Endothelial cell (in vitro differentiated cells): ENCODE results near the gene HELZ. TPM values are rescaled to one million over a fixed set of nuclear protein-coding genes. Genes with fewer than 3 reads are reported as not detected.

ENCODE experiments used
- DNase-seq: peaks from one replicate; pipeline ENCODE4 v3.0.0; 2021; ENCODE audit warnings: low spot score
- H3K27ac Mint-ChIP-seq: one replicate; pipeline ENCODE4 v1.8.0; 2021; ENCODE audit warnings: mixed read lengths, inconsistent platforms; ENCODE audit not compliant: unreplicated experiment
- H3K27me3 Mint-ChIP-seq: one replicate; pipeline ENCODE4 v1.8.0; 2021; ENCODE audit warnings: mild to moderate bottlenecking, moderate library complexity, mixed read lengths, inconsistent platforms; ENCODE audit not compliant: unreplicated experiment
- H3K36me3 Mint-ChIP-seq: one replicate; pipeline ENCODE4 v1.8.0; 2021; ENCODE audit warnings: mild to moderate bottlenecking, low read depth, mixed read lengths, inconsistent platforms; ENCODE audit not compliant: unreplicated experiment
- H3K4me1 Mint-ChIP-seq: one replicate; pipeline ENCODE4 v1.8.0; 2021; ENCODE audit warnings: mild to moderate bottlenecking, mixed read lengths, inconsistent platforms; ENCODE audit not compliant: unreplicated experiment
- H3K4me3 Mint-ChIP-seq: one replicate; pipeline ENCODE4 v1.8.0; 2021; ENCODE audit warnings: mild to moderate bottlenecking, mixed read lengths, inconsistent platforms; ENCODE audit not compliant: unreplicated experiment
- H3K9me3 Mint-ChIP-seq: one replicate; pipeline ENCODE4 v1.8.0; 2021; ENCODE audit warnings: mixed read lengths, inconsistent platforms; ENCODE audit not compliant: unreplicated experiment
- total RNA-seq: library from RNA; stranded (reverse); fragmentation: NEBNext Ultra II Directional; extraction: Animal tissue kit (Norgen Biotek cat#: 25700); gene quantifications from one replicate; pipeline ENCODE4 v1.2.1, GENCODE V29; 2021; ENCODE audit not compliant: unreplicated experiment
- TF ChIP-seq, protein P1 (sequence below): fragments of 200-600 bp; sonication (generic); IDR thresholded peaks from one replicate; pipeline ENCODE4 v1.5.0; 2021; ENCODE audit warnings: antibody characterized with exemption; ENCODE audit not compliant: unreplicated experiment

HELZ gene
- total RNA-seq, 1 donor from 2014 or later: 57.0 TPM

DNA sequence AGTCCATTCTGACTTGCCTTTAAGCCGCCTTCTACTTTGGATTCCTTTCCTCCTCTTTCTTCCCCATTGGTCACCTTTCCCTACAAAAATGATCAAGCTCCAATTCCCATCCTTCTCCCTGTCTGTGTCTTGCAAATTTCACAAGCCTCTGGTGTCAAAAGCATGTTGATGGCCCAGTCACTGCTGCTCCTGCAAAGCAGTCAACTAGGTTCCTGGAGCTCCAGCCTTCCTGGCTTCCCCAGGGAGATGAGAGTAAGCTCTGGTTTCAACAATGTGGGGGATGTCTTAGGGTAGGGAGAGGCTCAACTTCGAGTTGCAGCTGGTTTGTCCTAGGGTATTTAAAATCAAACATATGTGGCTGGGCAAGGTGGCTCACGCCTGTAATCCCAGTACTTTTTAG is 36.1 kb upstream of the HELZ start:
- Mint-ChIP-seq H3K27ac (no peak overlapping the region), H3K4me3 (no peak overlapping the region), H3K36me3 (no peaks in the 10 kb centered on the region), H3K9me3 (no peaks in the 10 kb centered on the region), H3K4me1 (no peaks in the 10 kb centered on the region), H3K27me3 (no peaks in the 10 kb centered on the region)
- no peak for DNase-seq
- TF ChIP-seq, protein P1, sequence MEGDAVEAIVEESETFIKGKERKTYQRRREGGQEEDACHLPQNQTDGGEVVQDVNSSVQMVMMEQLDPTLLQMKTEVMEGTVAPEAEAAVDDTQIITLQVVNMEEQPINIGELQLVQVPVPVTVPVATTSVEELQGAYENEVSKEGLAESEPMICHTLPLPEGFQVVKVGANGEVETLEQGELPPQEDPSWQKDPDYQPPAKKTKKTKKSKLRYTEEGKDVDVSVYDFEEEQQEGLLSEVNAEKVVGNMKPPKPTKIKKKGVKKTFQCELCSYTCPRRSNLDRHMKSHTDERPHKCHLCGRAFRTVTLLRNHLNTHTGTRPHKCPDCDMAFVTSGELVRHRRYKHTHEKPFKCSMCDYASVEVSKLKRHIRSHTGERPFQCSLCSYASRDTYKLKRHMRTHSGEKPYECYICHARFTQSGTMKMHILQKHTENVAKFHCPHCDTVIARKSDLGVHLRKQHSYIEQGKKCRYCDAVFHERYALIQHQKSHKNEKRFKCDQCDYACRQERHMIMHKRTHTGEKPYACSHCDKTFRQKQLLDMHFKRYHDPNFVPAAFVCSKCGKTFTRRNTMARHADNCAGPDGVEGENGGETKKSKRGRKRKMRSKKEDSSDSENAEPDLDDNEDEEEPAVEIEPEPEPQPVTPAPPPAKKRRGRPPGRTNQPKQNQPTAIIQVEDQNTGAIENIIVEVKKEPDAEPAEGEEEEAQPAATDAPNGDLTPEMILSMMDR: no peak

DNA sequence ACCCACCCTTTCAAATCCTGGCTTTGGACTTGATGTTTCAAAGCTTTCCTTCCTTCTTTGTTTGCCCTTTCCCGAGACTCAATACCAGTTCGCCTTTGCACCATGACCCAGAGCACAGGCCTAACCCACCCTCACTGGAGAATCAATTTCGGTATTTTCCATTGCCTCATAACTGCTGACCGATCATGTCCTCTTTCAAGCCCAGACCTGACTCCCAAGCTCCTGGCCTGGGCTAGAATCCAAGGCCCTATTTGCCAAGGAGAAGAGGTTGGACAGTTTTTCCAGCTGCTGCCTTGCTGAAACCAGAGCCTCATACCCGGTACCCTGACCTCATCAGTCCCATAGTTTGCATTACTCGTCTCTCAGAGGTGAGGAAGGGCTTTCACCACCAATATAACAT is 35.3 kb upstream of the HELZ start:
- TF ChIP-seq, protein P1: no peak
- Mint-ChIP-seq H3K27ac (no peak overlapping the region), H3K36me3 (no peaks in the 10 kb centered on the region), H3K27me3 (no peaks in the 10 kb centered on the region), H3K4me3 (no peak overlapping the region), H3K9me3 (no peaks in the 10 kb centered on the region), H3K4me1 (no peaks in the 10 kb centered on the region)
- no peak for DNase-seq

DNA sequence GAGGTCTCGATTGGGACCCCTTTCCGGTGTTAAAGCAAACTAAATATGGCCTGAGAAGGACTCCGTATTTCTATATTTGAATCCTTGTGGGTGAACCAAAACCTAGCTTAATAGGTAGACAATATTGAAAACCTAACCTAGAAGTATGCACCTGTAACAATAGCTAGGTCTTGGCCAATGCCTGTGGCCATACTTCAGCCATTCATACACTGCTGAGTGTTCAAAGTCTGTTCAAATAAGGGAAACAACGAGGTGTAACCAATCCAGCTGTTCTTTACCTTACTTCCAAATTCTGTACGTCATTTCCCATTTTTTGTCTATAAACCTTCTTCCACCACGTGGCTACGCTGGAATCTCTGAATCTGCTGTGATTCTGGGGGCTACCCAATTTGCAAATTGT is 34.1 kb upstream of the HELZ start:
- Mint-ChIP-seq H3K4me3 (no peak overlapping the region), H3K27ac (no peak overlapping the region), H3K36me3 (no peaks in the 10 kb centered on the region), H3K9me3 (no peaks in the 10 kb centered on the region), H3K4me1 (no peaks in the 10 kb centered on the region), H3K27me3 (no peaks in the 10 kb centered on the region)
- TF ChIP-seq, protein P1: no peak
- no peak for DNase-seq

DNA sequence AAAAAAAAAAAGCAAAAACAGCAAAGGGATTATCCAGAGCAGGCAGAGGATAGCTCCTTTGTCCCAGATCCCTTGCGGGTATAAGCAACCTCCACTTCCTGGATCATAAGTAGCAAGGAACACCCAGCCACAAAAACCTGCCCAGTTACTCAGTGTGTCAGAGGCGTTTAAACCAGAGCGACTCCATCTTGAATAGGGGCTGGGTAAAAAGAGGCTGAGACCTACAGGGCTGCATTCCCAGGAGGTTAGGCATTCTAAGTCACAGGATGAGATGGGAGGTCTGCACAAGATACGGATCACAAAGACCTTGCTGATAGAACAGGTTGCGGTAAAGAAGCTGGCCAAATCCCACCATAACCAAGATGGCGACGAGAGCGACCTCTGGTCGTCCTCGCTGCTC is 33.4 kb upstream of the HELZ start:
- Mint-ChIP-seq H3K36me3 (no peaks in the 10 kb centered on the region), H3K27ac (no peak overlapping the region), H3K9me3 (no peaks in the 10 kb centered on the region), H3K4me3 (no peak overlapping the region), H3K27me3 (no peaks in the 10 kb centered on the region), H3K4me1 (no peaks in the 10 kb centered on the region)
- TF ChIP-seq, protein P1: no peak
- no peak for DNase-seq

DNA sequence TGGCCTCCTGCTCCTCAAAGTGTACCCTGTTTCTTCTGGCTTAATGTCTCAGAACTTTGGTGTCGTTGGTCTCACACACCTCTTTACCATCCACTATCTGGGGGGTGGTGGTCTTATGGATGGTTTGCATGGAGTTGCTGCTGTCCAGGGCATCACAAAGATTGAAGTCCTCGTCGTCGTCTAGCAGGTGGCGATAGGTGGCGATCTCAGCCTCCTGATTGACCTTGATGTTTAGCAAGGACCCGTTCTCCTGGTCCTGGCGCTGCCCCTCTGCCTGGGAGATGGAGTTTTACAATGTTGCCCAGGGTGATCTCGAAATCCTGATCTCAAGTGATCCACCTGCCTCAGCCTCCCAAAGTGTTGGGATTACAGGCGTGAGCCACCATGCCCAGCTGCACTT is 31.1 kb upstream of the HELZ start:
- TF ChIP-seq, protein P1: no peak
- Mint-ChIP-seq H3K27ac (no peak overlapping the region), H3K27me3 (no peaks in the 10 kb centered on the region), H3K36me3 (no peaks in the 10 kb centered on the region), H3K4me1 (no peaks in the 10 kb centered on the region), H3K4me3 (no peak overlapping the region), H3K9me3 (no peaks in the 10 kb centered on the region)
- DNase-seq: peak; percentile 16
